HCT116 (cell line): ENCODE results near the gene GRM4. TPM values are rescaled to one million over a fixed set of nuclear protein-coding genes. Genes with fewer than 3 reads are reported as not detected.

ENCODE experiments used
- ATAC-seq: fragments of 200-7000 bp; cut with Tn5 transposase; 2 replicates; pipeline ENCODE4 v1.9.1; 2020; ENCODE audit warnings: mild to moderate bottlenecking, moderate library complexity
- BruUV-seq: library from RNA; stranded (reverse); fragments of 400-500 nt; replicated peaks from 2 replicates; lab custom pipeline; 2021; lab: Mats Ljungman, UMichigan
- CTCF ChIA-PET: fragments of 300-600 bp; sonication (Branson Sonifier 250); formaldehyde crosslinking; loops from one replicate; lab custom pipeline; 2021; ENCODE audit warnings: antibody characterized with exemption; lab: Charles Lee
- POLR2A ChIA-PET: fragments of 300-600, 350-600 bp; sonication (Branson Sonifier 250); formaldehyde crosslinking; loops from one replicate; lab custom pipeline; 2021; ENCODE audit warnings: antibody characterized with exemption; lab: Charles Lee
- RAD21 ChIA-PET, 2 experiments: fragments of 300-600 bp; sonication (Branson Sonifier 250); formaldehyde crosslinking; loops; one replicate each; lab custom pipeline; 2023; ENCODE audit warnings: low total read pairs in 2 of 2; ENCODE audit not compliant: uncharacterized antibody in 2 of 2, unreplicated experiment in 2 of 2, low non-redundant PET in 1 of 2; lab: Charles Lee
- DNase-seq: peaks from one replicate; pipeline ENCODE4 v3.0.0-alpha.2; 2010; ENCODE audit warnings: low read depth, low spot score
- H2AFZ ChIP-seq: fragments of 200-600 bp; shearing (Covaris generic), sonication (generic); 2 replicates; pipeline ENCODE4 v1.6.1; 2017; ENCODE audit warnings: low read depth, mixed run types, mixed read lengths, antibody characterized with exemption, low read length; ENCODE audit not compliant: poor library complexity, severe bottlenecking
- H3K27ac ChIP-seq: 2 replicates; pipeline ENCODE4 v1.5.1; 2012; ENCODE audit warnings: low read depth, low read length
- H3K27me3 ChIP-seq: fragments of 200-600 bp; sonication (generic); 2 replicates; pipeline ENCODE4 v1.6.1; 2016; ENCODE audit warnings: mixed run types, low read length, mixed read lengths; ENCODE audit not compliant: insufficient read depth
- H3K36me3 ChIP-seq, 2 experiments: fragments of 200-500 bp in 1 of 2; fragments of 200-600 bp in 1 of 2; sonication (Bioruptor generic) in 1 of 2; sonication (generic) in 1 of 2; 2 replicates each; pipeline versions ENCODE4 v1.5.1 to v1.6.1; 2014 to 2016; ENCODE audit warnings: low read length in 2 of 2, inconsistent platforms in 1 of 2, mixed read lengths in 1 of 2, mixed run types in 1 of 2; ENCODE audit not compliant: insufficient read depth in 2 of 2, control insufficient read depth in 1 of 2
- H3K4me1 ChIP-seq, 2 experiments: fragments of 200-600 bp in 1 of 2; sonication (generic) in 1 of 2; 2 replicates each; pipeline versions ENCODE4 v1.5.1 to v1.6.1; 2012 to 2017; ENCODE audit warnings: low read length in 2 of 2, inconsistent platforms in 1 of 2, mild to moderate bottlenecking in 1 of 2, mixed read lengths in 1 of 2, mixed run types in 1 of 2, moderate library complexity in 1 of 2; ENCODE audit not compliant: insufficient read depth in 2 of 2, control insufficient read depth in 1 of 2
- H3K4me2 ChIP-seq: fragments of 200-600 bp; sonication (generic); 2 replicates; pipeline ENCODE4 v1.6.1; 2017; ENCODE audit warnings: mixed run types, low read length, mixed read lengths
- H3K4me3 ChIP-seq, 2 experiments: fragments of 200-600 bp in 1 of 2; sonication (generic) in 1 of 2; replicated peaks in 1 of 2; 2 replicates each; pipeline ENCODE4 v1.5.1; 2011 to 2016; ENCODE audit warnings: low read length in 2 of 2, control low read depth in 1 of 2, low read depth in 1 of 2, mild to moderate bottlenecking in 1 of 2, mixed read lengths in 1 of 2, mixed run types in 1 of 2
- H3K79me2 ChIP-seq: fragments of 200-600 bp; sonication (generic); 2 replicates; pipeline ENCODE4 v1.6.1; 2017; ENCODE audit warnings: mild to moderate bottlenecking, mixed run types, low read length, moderate library complexity, mixed read lengths; ENCODE audit not compliant: insufficient read depth
- H3K9ac ChIP-seq: fragments of 200-600 bp; sonication (generic); 2 replicates; pipeline ENCODE4 v1.6.1; 2016; ENCODE audit warnings: low read length, mixed read lengths
- H3K9me2 ChIP-seq: fragments of 200-600 bp; sonication (generic), shearing (Covaris generic); 2 replicates; pipeline ENCODE4 v1.6.1; 2017; ENCODE audit warnings: mixed run types, mild to moderate bottlenecking, moderate library complexity; ENCODE audit not compliant: insufficient read depth
- H3K9me3 ChIP-seq, 2 experiments: fragments of 200-500 bp in 1 of 2; fragments of 200-600 bp in 1 of 2; sonication (Bioruptor generic) in 1 of 2; sonication (generic) in 1 of 2; 2 replicates each; pipeline ENCODE4 v1.6.1; 2014 to 2017; ENCODE audit warnings: low read length in 2 of 2, mixed read lengths in 2 of 2, inconsistent platforms in 1 of 2, low read depth in 1 of 2, mild to moderate bottlenecking in 1 of 2, mixed run types in 1 of 2, moderate library complexity in 1 of 2; ENCODE audit not compliant: control insufficient read depth in 1 of 2, insufficient read depth in 1 of 2
- H4K20me1 ChIP-seq: fragments of 200-600 bp; sonication (generic), shearing (Covaris generic); 2 replicates; pipeline ENCODE4 v1.6.1; 2017; ENCODE audit warnings: mixed run types, mild to moderate bottlenecking, moderate library complexity; ENCODE audit not compliant: insufficient read depth
- CBX3 ChIP-seq: IDR thresholded peaks from 2 replicates; pipeline ENCODE4 v1.6.1; 2012; ENCODE audit warnings: low read depth
- EGR1 ChIP-seq: IDR thresholded peaks from 2 replicates; pipeline ENCODE4 v1.6.1; 2012; ENCODE audit warnings: low read depth
- ELF1 ChIP-seq: IDR thresholded peaks from 2 replicates; pipeline ENCODE4 v1.6.1; 2012; ENCODE audit warnings: low read depth, borderline replicate concordance
- EZH2 ChIP-seq: fragments of 200-600 bp; sonication (generic); IDR thresholded peaks from 2 replicates; pipeline ENCODE4 v1.6.1; 2017; ENCODE audit warnings: antibody characterized with exemption, mixed run types
- EZH2phosphoT487 ChIP-seq: fragments of 200-600 bp; IDR thresholded peaks from 2 replicates; pipeline ENCODE4 v1.6.1; 2018; ENCODE audit warnings: antibody characterized with exemption, borderline replicate concordance
- FOSL1 ChIP-seq: IDR thresholded peaks from 2 replicates; pipeline ENCODE4 v1.6.1; 2012; ENCODE audit warnings: low read depth
- POLR2A ChIP-seq: IDR thresholded peaks from 2 replicates; pipeline ENCODE4 v1.7.0; 2011; ENCODE audit warnings: borderline replicate concordance; ENCODE audit not compliant: insufficient read depth, insufficient read length; ENCODE audit errors: extremely low read depth
- intact Hi-C: fragments of 100-400 bp; cut with micrococcal nuclease; formaldehyde crosslinking; loops from 2 replicates; pipeline ENCODE4 v1.10.0; 2022
- total RNA-seq: library from RNA; stranded (reverse); gene quantifications from one replicate; pipeline ENCODE4 v1.2.1, GENCODE V29; 2021; ENCODE audit not compliant: unreplicated experiment
- TF ChIP-seq, protein P1 (sequence below): IDR thresholded peaks from 2 replicates; pipeline ENCODE4 v1.6.1; 2011; ENCODE audit warnings: mild to moderate bottlenecking, low read length, moderate library complexity; ENCODE audit not compliant: insufficient replicate concordance; ENCODE audit errors: extremely low read depth

GRM4 gene
- total RNA-seq, 1 experiment from 2014 or later = 2.6 TPM

DNA sequence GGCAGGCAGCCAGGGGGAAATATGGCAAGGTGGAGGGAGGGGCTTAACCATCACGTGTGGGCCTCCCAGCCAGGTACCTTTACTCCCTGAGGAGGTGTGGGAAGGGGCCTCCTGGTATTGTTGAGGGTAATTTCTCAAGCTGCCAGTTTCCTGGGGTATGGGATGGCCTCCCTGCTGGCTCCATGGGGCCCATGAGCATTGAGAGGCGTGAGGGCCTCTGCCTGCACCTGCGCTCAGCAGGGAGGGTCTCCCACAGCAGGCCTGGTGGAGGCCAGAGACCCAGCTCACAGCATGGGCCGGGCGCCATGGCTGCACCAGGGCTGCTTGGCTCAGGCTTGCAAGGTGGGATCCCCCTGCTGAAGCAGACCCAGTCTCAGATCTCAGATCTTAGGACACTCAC lies 113.0 kb downstream of the GRM4 start:
- Histone ChIP-seq H4K20me1 (no peaks in the 10 kb centered on the region), H3K4me1 (no peaks in the 10 kb centered on the region), H3K9ac (no peak overlapping the region), H3K4me2 (no peak overlapping the region), H3K27ac (no peak overlapping the region), H3K27me3 (0 out of 2 replicates have a peak, but pooled peaks cover 4% of the 10 kb centered on the region), H3K79me2 (no peaks in the 10 kb centered on the region), H3K4me3 (no peak overlapping the region), H3K9me2 (no peaks in the 10 kb centered on the region), H3K9me3 (no peaks in the 10 kb centered on the region), H2AFZ (no peak overlapping the region), H3K36me3 (no peaks in the 10 kb centered on the region)
- ChIA-PET POLR2A (no interaction called here), CTCF (interaction anchor here (1.0 to 1.3 kb wide), 3 partner anchors 9 to 261 kb away, joined by 3 to 4 read pairs (median 3); no protein-coding TSS in a partner anchor), RAD21 (interaction anchor here (0.6 kb wide), 2 partner anchors 112 to 192 kb away, joined by 3 to 4 read pairs; no protein-coding TSS in a partner anchor)
- no TSS peak for BruUV-seq
- no peak for ATAC-seq
- TF ChIP-seq CBX3 = no peak
- no peak for TF ChIP-seq EGR1
- DNase-seq = no peak
- intact Hi-C loops = loop anchor here (10.0 kb wide), 1 partner anchor 448 kb away; the partner anchor contains the start of gene BAK1

DNA sequence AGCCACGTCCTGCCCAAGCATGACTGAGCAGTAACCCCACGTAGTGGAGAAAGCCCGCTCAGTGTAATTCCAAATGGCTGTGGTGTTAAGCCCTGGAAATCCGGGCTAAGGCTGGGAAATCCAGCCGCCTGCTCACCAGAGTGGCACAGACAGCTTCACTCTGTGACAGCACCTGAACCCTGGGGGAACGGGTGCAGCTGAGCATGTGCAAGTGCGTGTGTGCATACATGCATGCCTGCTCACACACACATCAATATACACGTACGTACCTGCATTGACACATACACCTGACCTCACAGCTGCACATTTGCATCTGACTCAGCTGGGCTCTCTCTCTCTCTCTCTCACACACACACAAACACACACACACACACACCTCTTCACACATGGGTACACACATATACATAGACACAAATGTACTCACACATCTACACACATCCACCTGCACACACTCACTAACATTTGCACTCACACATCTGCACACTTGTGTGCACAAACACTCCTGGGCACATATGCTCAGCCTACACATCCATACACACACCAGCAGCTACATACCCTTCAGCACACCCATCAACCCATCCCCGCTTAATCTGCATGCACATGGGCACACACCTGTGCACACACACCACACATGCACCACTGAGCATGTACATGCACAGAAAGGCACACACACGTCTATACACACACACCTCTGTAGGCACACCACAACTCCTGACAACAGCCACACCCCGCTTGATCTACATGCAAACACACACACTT lies 114.1 kb downstream of the GRM4 start:
- CTCF ChIA-PET = interaction anchor here (2.2 kb wide), 1 partner anchor 261 kb away, joined by 5 read pairs; no protein-coding TSS in a partner anchor
- no peak for ATAC-seq
- RAD21 ChIA-PET = no interaction called here

More for the DNA sequence above, 114.1 kb downstream of the GRM4 start:
- intact Hi-C loops = loop anchor here (10.0 kb wide), 1 partner anchor 447 kb away; the partner anchor contains the start of gene BAK1
- Histone ChIP-seq H3K9ac (no peak overlapping the region), H3K79me2 (no peaks in the 10 kb centered on the region), H4K20me1 (no peaks in the 10 kb centered on the region), H2AFZ (no peak overlapping the region), H3K4me3 (no peak overlapping the region), H3K9me3 (no peaks in the 10 kb centered on the region), H3K4me2 (no peak overlapping the region), H3K9me2 (no peaks in the 10 kb centered on the region), H3K27me3 (0 out of 2 replicates have a peak, but pooled peaks cover 4% of the 10 kb centered on the region), H3K27ac (no peak overlapping the region), H3K4me1 (no peaks in the 10 kb centered on the region), H3K36me3 (no peaks in the 10 kb centered on the region)
- POLR2A ChIA-PET = no interaction called here
- DNase-seq = no peak
- no TSS peak for BruUV-seq
- no peak for TF ChIP-seq ELF1
- TF ChIP-seq FOSL1 = no peak
- TF ChIP-seq POLR2A = no peak
- TF ChIP-seq, protein P1, sequence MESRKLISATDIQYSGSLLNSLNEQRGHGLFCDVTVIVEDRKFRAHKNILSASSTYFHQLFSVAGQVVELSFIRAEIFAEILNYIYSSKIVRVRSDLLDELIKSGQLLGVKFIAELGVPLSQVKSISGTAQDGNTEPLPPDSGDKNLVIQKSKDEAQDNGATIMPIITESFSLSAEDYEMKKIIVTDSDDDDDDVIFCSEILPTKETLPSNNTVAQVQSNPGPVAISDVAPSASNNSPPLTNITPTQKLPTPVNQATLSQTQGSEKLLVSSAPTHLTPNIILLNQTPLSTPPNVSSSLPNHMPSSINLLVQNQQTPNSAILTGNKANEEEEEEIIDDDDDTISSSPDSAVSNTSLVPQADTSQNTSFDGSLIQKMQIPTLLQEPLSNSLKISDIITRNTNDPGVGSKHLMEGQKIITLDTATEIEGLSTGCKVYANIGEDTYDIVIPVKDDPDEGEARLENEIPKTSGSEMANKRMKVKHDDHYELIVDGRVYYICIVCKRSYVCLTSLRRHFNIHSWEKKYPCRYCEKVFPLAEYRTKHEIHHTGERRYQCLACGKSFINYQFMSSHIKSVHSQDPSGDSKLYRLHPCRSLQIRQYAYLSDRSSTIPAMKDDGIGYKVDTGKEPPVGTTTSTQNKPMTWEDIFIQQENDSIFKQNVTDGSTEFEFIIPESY = no peak
- no peak for TF ChIP-seq EZH2
- TF ChIP-seq EZH2phosphoT487 = no peak
